PC-3 (cell line): ENCODE data around the gene BATF3. TPM values are rescaled to one million over a fixed set of nuclear protein-coding genes. Genes with fewer than 3 reads are reported as not detected.

ENCODE experiments used
- ATAC-seq: fragments of 200-7000 bp; cut with Tn5 transposase; 2 replicates; pipeline ENCODE4 v1.9.1; 2020; ENCODE audit warnings: mild to moderate bottlenecking, moderate library complexity
- BruUV-seq: library from RNA; stranded (reverse); fragments of 400-500 nt; replicated peaks from 2 replicates; lab custom pipeline; 2021; lab: Mats Ljungman, UMichigan
- CTCF ChIA-PET: fragments of 300-600 bp; sonication (Branson Sonifier 250); formaldehyde crosslinking; loops from one replicate; lab custom pipeline; 2022; ENCODE audit warnings: antibody characterized with exemption; lab: Charles Lee
- POLR2A ChIA-PET: fragments of 300-600 bp; sonication (Branson Sonifier 250); formaldehyde crosslinking; loops from one replicate; lab custom pipeline; 2022; ENCODE audit warnings: antibody characterized with exemption; ENCODE audit not compliant: unreplicated experiment; lab: Charles Lee
- DNase-seq: peaks from one replicate; pipeline ENCODE4 v3.0.0-alpha.2; 2015
- H2AFZ ChIP-seq: fragments of 300-600 bp; sonication (generic); 2 replicates; pipeline ENCODE4 v1.6.0; 2016; ENCODE audit warnings: antibody characterized with exemption, low read length
- H3F3A ChIP-seq: fragments of 300-600 bp; sonication (generic); one replicate; pipeline ENCODE4 v1.6.0; 2017; ENCODE audit warnings: antibody characterized with exemption, low read length, control low read depth, mild to moderate bottlenecking; ENCODE audit not compliant: unreplicated experiment
- H3K27ac ChIP-seq: fragments of 300-600 bp; sonication (generic); 2 replicates; pipeline ENCODE4 v1.5.1; 2016; ENCODE audit warnings: mild to moderate bottlenecking, low read length
- H3K27me3 ChIP-seq: fragments of 300-600 bp; sonication (generic); 2 replicates; pipeline ENCODE4 v1.6.1; 2016; ENCODE audit warnings: low read length, mixed read lengths
- H3K36me3 ChIP-seq: fragments of 300-600 bp; sonication (generic); 2 replicates; pipeline ENCODE4 v1.6.1; 2016; ENCODE audit warnings: low read depth, mixed run types, low read length, mixed read lengths
- H3K4me1 ChIP-seq: fragments of 300-600 bp; sonication (generic); 2 replicates; pipeline ENCODE4 v1.5.1; 2016; ENCODE audit warnings: low read length; ENCODE audit not compliant: insufficient read depth
- H3K4me2 ChIP-seq: fragments of 300-600 bp; sonication (generic); 2 replicates; pipeline ENCODE4 v1.6.0; 2016; ENCODE audit warnings: low read length
- H3K4me3 ChIP-seq: fragments of 300-600 bp; sonication (generic); 2 replicates; pipeline ENCODE4 v1.5.1; 2016; ENCODE audit warnings: mild to moderate bottlenecking, low read length, mixed read lengths
- H3K79me2 ChIP-seq: fragments of 300-600 bp; sonication (generic); 2 replicates; pipeline ENCODE4 v1.6.1; 2017; ENCODE audit warnings: low read length, mixed read lengths
- H3K9ac ChIP-seq: fragments of 300-600 bp; sonication (generic); 2 replicates; pipeline ENCODE4 v1.6.0; 2016; ENCODE audit warnings: mild to moderate bottlenecking, low read length
- H3K9me2 ChIP-seq: fragments of 300-600 bp; sonication (generic); replicated peaks from 2 replicates; pipeline ENCODE4 v1.6.1; 2016; ENCODE audit warnings: mixed run types, low read length, mixed read lengths
- H3K9me3 ChIP-seq: fragments of 300-600 bp; sonication (generic); 2 replicates; pipeline ENCODE4 v1.6.1; 2016; ENCODE audit warnings: low read length, mixed read lengths
- H4K20me1 ChIP-seq: fragments of 300-600 bp; sonication (generic); 2 replicates; pipeline ENCODE4 v1.6.1; 2016; ENCODE audit warnings: low read length, mixed read lengths
- EZH2 ChIP-seq: fragments of 300-600 bp; sonication (generic); IDR thresholded peaks from one replicate; pipeline ENCODE4 v1.6.1; 2017; ENCODE audit warnings: antibody characterized with exemption, mild to moderate bottlenecking, low read length; ENCODE audit not compliant: unreplicated experiment
- EZH2phosphoT487 ChIP-seq: fragments of 300-600 bp; sonication (generic); IDR thresholded peaks from 2 replicates; pipeline ENCODE4 v1.6.1; 2018; ENCODE audit warnings: mild to moderate bottlenecking, antibody characterized with exemption, low read length, borderline replicate concordance
- intact Hi-C: fragments of 100-400 bp; cut with micrococcal nuclease; formaldehyde crosslinking; loops from 2 replicates; pipeline ENCODE4 v1.9.0; 2023
- total RNA-seq: library from RNA; depleted of rRNA; stranded (reverse); fragments of >200 nt; gene quantifications from 2 replicates; pipeline ENCODE4 v1.2.3, GENCODE V29; 2014
- TF ChIP-seq, protein P1 (sequence below): fragments of 300-600 bp; sonication (generic); conservative IDR thresholded peaks from 2 replicates; pipeline ENCODE4 v1.5.1; 2017; ENCODE audit warnings: antibody characterized with exemption, low read depth, mild to moderate bottlenecking, low read length

Gene BATF3
- total RNA-seq, 1 experiment from 2014 or later = 4.3 TPM

DNA sequence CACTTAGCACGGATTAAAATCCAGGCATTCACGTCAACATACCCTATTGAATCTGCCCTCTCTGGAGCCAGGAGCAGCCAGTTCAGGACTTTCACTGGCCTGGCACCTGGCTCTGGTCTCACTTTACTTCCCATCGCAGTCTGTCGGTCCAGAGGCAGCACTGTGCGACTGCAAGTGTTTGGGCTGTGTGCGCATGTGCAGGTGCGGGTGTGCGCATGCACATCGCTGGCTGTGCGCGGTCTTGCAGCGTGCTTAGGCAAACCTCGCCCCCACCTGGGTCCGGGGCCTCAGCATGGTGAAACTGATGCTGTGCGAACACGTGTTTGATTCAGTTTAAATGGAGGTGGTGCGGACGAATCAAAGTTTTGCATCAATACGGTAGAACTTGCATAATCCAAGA is 53.1 kb downstream of the BATF3 start:
- TF ChIP-seq, protein P1, sequence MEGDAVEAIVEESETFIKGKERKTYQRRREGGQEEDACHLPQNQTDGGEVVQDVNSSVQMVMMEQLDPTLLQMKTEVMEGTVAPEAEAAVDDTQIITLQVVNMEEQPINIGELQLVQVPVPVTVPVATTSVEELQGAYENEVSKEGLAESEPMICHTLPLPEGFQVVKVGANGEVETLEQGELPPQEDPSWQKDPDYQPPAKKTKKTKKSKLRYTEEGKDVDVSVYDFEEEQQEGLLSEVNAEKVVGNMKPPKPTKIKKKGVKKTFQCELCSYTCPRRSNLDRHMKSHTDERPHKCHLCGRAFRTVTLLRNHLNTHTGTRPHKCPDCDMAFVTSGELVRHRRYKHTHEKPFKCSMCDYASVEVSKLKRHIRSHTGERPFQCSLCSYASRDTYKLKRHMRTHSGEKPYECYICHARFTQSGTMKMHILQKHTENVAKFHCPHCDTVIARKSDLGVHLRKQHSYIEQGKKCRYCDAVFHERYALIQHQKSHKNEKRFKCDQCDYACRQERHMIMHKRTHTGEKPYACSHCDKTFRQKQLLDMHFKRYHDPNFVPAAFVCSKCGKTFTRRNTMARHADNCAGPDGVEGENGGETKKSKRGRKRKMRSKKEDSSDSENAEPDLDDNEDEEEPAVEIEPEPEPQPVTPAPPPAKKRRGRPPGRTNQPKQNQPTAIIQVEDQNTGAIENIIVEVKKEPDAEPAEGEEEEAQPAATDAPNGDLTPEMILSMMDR = no peak
- TF ChIP-seq EZH2 = no peak
- TF ChIP-seq EZH2phosphoT487 = no peak
- BruUV-seq = no TSS peak

DNA sequence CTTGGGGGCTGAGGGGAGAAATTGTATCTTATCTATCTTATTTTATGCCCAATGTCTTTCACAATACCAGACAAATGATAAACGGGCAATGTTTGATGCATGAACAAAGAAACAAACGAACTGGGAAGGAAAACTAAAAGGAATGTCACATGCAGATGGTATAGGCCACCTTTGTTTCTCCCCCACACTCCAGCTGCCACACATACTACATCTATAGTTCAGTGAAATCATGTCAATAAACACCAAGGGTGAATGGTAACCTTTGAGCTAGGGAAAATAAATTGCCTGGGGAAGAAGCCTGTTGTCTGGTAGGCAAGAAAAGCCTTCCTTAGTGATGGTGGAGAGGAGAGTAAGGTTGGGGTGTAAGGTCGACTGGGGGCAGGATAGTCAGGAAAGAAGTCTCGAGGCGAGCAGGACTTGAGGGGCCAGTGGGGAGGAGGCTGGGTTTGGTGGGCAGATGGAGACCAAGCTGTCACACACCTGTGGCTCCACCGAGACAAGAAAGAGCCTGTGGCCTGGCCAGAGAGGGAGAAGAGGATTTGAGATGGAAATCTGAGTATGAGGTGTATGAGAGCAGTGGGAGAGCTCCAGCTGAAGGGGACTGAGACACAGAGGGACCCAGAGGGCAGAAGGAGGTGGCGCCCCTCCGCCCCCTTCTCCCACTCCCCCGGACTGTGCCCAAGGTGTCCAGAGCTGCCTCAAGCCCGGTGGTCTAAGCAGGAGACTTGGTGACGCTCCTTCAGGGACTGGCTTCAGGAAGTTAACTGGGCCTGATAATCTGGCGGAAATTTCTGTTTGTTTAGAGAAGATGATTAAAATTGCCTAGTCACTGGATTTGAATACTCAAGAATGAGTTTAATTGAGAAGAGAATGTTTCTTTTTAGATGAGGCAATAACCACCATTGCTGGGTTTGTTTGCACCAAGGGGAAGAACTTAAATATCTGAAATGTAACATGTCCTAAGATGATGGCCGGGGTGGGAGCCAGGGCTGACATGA is 53.8 kb downstream of the BATF3 start:
- TF ChIP-seq, protein P1 = no peak
- no peak overlapping the region for H2AFZ ChIP-seq
- peaks cover 5% of the 10 kb centered on the region; the same call in 1 of the 2 replicates for H3K27me3 ChIP-seq
- no peak overlapping the region for H3K9ac ChIP-seq
- H3K4me3 ChIP-seq = no peak overlapping the region
- intact Hi-C loops = no loop called here
- H3K4me2 ChIP-seq = no peak overlapping the region
- no peak overlapping the region for H3K27ac ChIP-seq
- H3K9me3 ChIP-seq = no peaks in the 10 kb centered on the region
- H3F3A ChIP-seq = no peaks in the 10 kb centered on the region
- CTCF ChIA-PET = no interaction called here
- no peaks in the 10 kb centered on the region for H3K79me2 ChIP-seq
- H4K20me1 ChIP-seq = no peaks in the 10 kb centered on the region
- DNase-seq (no peak), ATAC-seq (no peak; the same call in 1 of the 2 replicates)
- POLR2A ChIA-PET = interaction anchor here (0.6 kb wide), 2 partner anchors 28 to 895 kb away, joined by 3 to 6 read pairs; no protein-coding TSS in a partner anchor
- H3K4me1 ChIP-seq = no peaks in the 10 kb centered on the region
- no peaks in the 10 kb centered on the region for H3K9me2 ChIP-seq
- no peaks in the 10 kb centered on the region for H3K36me3 ChIP-seq
- no TSS peak for BruUV-seq

More for the DNA sequence above, 53.1 kb downstream of the BATF3 start:
- no peak overlapping the region for H3K9ac ChIP-seq
- no peak overlapping the region for H3K27ac ChIP-seq
- intact Hi-C loops = no loop called here
- no peaks in the 10 kb centered on the region for H3K36me3 ChIP-seq
- no peaks in the 10 kb centered on the region for H3F3A ChIP-seq
- H3K9me3 ChIP-seq = no peaks in the 10 kb centered on the region
- no peak for ATAC-seq
- ChIA-PET CTCF (no interaction called here), POLR2A (interaction anchor here (0.6 kb wide), 1 partner anchor 28 kb away, joined by 6 read pairs; no protein-coding TSS in a partner anchor)
- no peaks in the 10 kb centered on the region for H3K27me3 ChIP-seq
- H3K9me2 ChIP-seq = no peaks in the 10 kb centered on the region
- H3K79me2 ChIP-seq = no peaks in the 10 kb centered on the region
- H3K4me2 ChIP-seq = no peak overlapping the region
- no peaks in the 10 kb centered on the region for H4K20me1 ChIP-seq
- H3K4me3 ChIP-seq = no peak overlapping the region
- no peaks in the 10 kb centered on the region for H3K4me1 ChIP-seq
- no peak for DNase-seq
- no peak overlapping the region for H2AFZ ChIP-seq
